Astrocyte of the cerebellum (primary cell): Measurements from ENCODE around the gene RPL18A.
"Not testable (repeated sequence)": the region's sequence is repeated elsewhere in the genome, so short reads cannot be mapped to it uniquely, and the experiment has no call there.

Source experiments
- DNase-seq: peaks from one replicate; pipeline ENCODE4 v3.0.0-alpha.2; 2011; ENCODE audit warnings: low read depth
- H3K4me3 ChIP-seq: 2 replicates; pipeline ENCODE4 v1.5.1; 2011; ENCODE audit warnings: mild to moderate bottlenecking, low read depth, low read length, moderate library complexity
- CTCF ChIP-seq: IDR thresholded peaks from 2 replicates; pipeline ENCODE4 v1.5.1; 2012; ENCODE audit warnings: low read length, low read depth, moderate library complexity, mild to moderate bottlenecking; ENCODE audit errors: missing control alignments
- in situ Hi-C: cut with HindIII; loops from 2 replicates; pipeline ENCODE4 v1.10.0; 2017; ENCODE audit warnings: low sequenced_read_pairs

The RPL18A gene

GRCh38 chr19:17886515-17886914 is 26.8 kb downstream of the RPL18A start:
- H3K4me3 ChIP-seq, result no peak overlapping the region
- in situ Hi-C loops, result no loop called here
- no peak for DNase-seq
- no peak for TF ChIP-seq CTCF

- H3K4me3 ChIP-seq, DNase-seq: not testable (repeated sequence)
Observed at GRCh38 chr19:17887221-17887620, 27.5 kb downstream of the RPL18A start.

GRCh38 chr19:17888260-17888659 is 28.6 kb downstream of the RPL18A start:
- no peak for TF ChIP-seq CTCF
- no peak for DNase-seq
- in situ Hi-C loops, result no loop called here
- H3K4me3 ChIP-seq, result no peak overlapping the region

More at GRCh38 chr19:17887221-17887620, 27.5 kb downstream of the RPL18A start:
- in situ Hi-C loops, result not testable (repeated sequence)

GRCh38 chr19:17889609-17890214 is 30.0 kb downstream of the RPL18A start:
- TF ChIP-seq CTCF, result no peak
- in situ Hi-C loops, result no loop called here
- H3K4me3 ChIP-seq, result no peak overlapping the region
- peak; percentile 32 for DNase-seq

DNA sequence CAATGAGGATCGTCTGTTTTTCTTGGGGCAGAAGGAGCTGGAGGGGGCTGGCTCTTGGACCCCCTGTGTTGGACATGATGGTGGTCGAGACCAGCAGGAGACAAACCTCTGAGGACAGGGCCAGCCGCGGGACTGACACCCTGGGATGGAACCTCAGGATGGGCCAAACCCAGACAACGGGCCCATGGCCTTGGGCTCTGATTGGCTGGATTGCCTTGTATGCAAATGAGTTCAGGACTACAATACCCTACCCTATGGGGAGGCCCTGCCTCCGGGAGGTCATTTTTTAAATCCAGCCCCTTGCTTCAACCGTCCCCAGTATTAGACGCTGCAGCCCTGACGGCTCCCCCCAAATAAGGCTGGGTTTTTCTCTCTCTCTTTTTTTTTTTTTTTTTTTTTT is 34.1 kb downstream of the RPL18A start:
- no peak for DNase-seq
- no peak for TF ChIP-seq CTCF
- in situ Hi-C loops, result no loop called here
- no peak overlapping the region for H3K4me3 ChIP-seq

DNA sequence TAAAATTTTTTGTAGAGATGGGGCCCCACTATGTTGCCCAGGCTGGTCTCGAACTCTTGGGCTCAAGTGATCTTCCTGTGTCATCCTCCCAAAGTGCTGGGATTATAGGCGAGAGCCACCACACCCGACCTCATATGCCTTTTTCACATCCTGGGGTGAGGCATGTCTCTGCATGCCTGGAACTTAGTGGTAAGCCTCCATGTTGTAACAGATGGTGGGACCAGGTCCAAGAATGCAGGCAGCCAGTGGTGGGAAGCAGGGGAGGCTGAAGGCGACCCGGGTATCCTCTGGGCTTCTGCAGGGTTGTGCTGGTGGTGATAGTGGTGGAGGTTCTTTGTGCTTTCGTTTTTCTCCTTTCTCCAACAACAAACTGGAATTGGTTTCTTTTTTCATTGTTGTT is 43.0 kb downstream of the RPL18A start:
- in situ Hi-C loops, result no loop called here
- TF ChIP-seq CTCF, result no peak
- H3K4me3 ChIP-seq, result no peak overlapping the region
- peak; percentile 3 for DNase-seq

GRCh38 chr19:17908244-17908643 is 48.5 kb downstream of the RPL18A start:
- DNase-seq, result no peak
- in situ Hi-C loops, result no loop called here
- H3K4me3 ChIP-seq, result no peak overlapping the region
- no peak for TF ChIP-seq CTCF
